H9 (cell line): ENCODE measurements around the gene ARPP21. TPM values are rescaled to one million over a fixed set of nuclear protein-coding genes. Genes with fewer than 3 reads are reported as not detected.

ENCODE experiments used
- DNase-seq: peaks from one replicate; pipeline ENCODE4 v3.0.0-alpha.2; 2017
- H2AFZ ChIP-seq: one replicate; pipeline ENCODE4 v1.6.1; 2013; ENCODE audit warnings: mild to moderate bottlenecking, low read length, control low read depth, moderate library complexity
- H2AK5ac ChIP-seq: 2 replicates; pipeline ENCODE4 v1.6.1; 2013; ENCODE audit warnings: low read length, control low read depth, mixed read lengths; ENCODE audit not compliant: insufficient read length
- H2BK120ac ChIP-seq: one replicate; pipeline ENCODE4 v1.6.1; 2013; ENCODE audit warnings: low read depth, mild to moderate bottlenecking, low read length, control low read depth, inconsistent platforms; ENCODE audit not compliant: poor library complexity, severe bottlenecking
- H2BK12ac ChIP-seq: 2 replicates; pipeline ENCODE4 v1.6.1; 2013; ENCODE audit warnings: low read length, control low read depth, mixed read lengths, low read depth; ENCODE audit not compliant: insufficient read length
- H2BK15ac ChIP-seq: 2 replicates; pipeline ENCODE4 v1.6.1; 2013; ENCODE audit warnings: low read depth, low read length, control low read depth
- H2BK20ac ChIP-seq: one replicate; pipeline ENCODE4 v1.6.1; 2013; ENCODE audit warnings: low read depth, mild to moderate bottlenecking, low read length, control low read depth, inconsistent platforms; ENCODE audit not compliant: poor library complexity, severe bottlenecking
- H2BK5ac ChIP-seq: 2 replicates; pipeline ENCODE4 v1.6.1; 2013; ENCODE audit warnings: low read length, control low read depth, mixed read lengths; ENCODE audit not compliant: insufficient read length
- H3K14ac ChIP-seq: 2 replicates; pipeline ENCODE4 v1.6.1; 2013; ENCODE audit warnings: low read length, control low read depth; ENCODE audit not compliant: insufficient read depth
- H3K18ac ChIP-seq: 2 replicates; pipeline ENCODE4 v1.6.1; 2013; ENCODE audit warnings: low read depth, mild to moderate bottlenecking, mixed read lengths, low read length, control low read depth; ENCODE audit not compliant: insufficient read length
- H3K23ac ChIP-seq: 2 replicates; pipeline ENCODE4 v1.6.1; 2013; ENCODE audit warnings: low read length, control low read depth, mixed read lengths, low read depth; ENCODE audit not compliant: insufficient read length
- H3K23me2 ChIP-seq: 2 replicates; pipeline ENCODE4 v1.6.1; 2013; ENCODE audit warnings: low read depth, mild to moderate bottlenecking, mixed read lengths, low read length, control low read depth; ENCODE audit not compliant: insufficient read length, poor library complexity, severe bottlenecking
- H3K27ac ChIP-seq: 2 replicates; pipeline ENCODE4 v1.5.1; 2013; ENCODE audit warnings: low read length, control low read depth, mixed read lengths, low read depth; ENCODE audit not compliant: insufficient read length
- H3K27me3 ChIP-seq: 2 replicates; pipeline ENCODE4 v1.6.1; 2013; ENCODE audit warnings: low read length, control low read depth, inconsistent platforms; ENCODE audit not compliant: insufficient read depth
- H3K4ac ChIP-seq: 2 replicates; pipeline ENCODE4 v1.6.1; 2013; ENCODE audit warnings: low read depth, mild to moderate bottlenecking, control low read depth, inconsistent platforms, low read length, moderate library complexity
- H3K4me1 ChIP-seq: 2 replicates; pipeline ENCODE4 v1.6.1; 2013; ENCODE audit warnings: low read length, control low read depth, inconsistent platforms; ENCODE audit not compliant: insufficient read depth
- H3K4me2 ChIP-seq: 2 replicates; pipeline ENCODE4 v1.6.1; 2013; ENCODE audit warnings: low read length, control low read depth, mixed read lengths; ENCODE audit not compliant: insufficient read length, insufficient read depth
- H3K56ac ChIP-seq: 2 replicates; pipeline ENCODE4 v1.6.1; 2013; ENCODE audit warnings: low read depth, mild to moderate bottlenecking, mixed read lengths, low read length, control low read depth; ENCODE audit not compliant: insufficient read length
- H3K79me1 ChIP-seq: 2 replicates; pipeline ENCODE4 v1.6.1; 2013; ENCODE audit warnings: low read depth, mild to moderate bottlenecking, moderate library complexity, low read length, control low read depth, inconsistent platforms; ENCODE audit not compliant: insufficient read depth, poor library complexity, severe bottlenecking
- H3K79me2 ChIP-seq: 2 replicates; pipeline ENCODE4 v1.6.1; 2013; ENCODE audit warnings: low read length, control low read depth, inconsistent platforms; ENCODE audit not compliant: insufficient read depth
- H3K9ac ChIP-seq: 2 replicates; pipeline ENCODE4 v1.6.1; 2013; ENCODE audit warnings: low read length, control low read depth, mixed read lengths; ENCODE audit not compliant: insufficient read length; ENCODE audit errors: extremely low read depth
- H3K9me3 ChIP-seq: one replicate; pipeline ENCODE4 v1.6.1; 2013; ENCODE audit warnings: low read depth, low read length, inconsistent platforms; ENCODE audit not compliant: control insufficient read depth
- H3T11ph ChIP-seq: one replicate; pipeline ENCODE4 v1.6.1; 2013; ENCODE audit warnings: mild to moderate bottlenecking, low read length, control low read depth, inconsistent platforms
- H4K20me1 ChIP-seq: one replicate; pipeline ENCODE4 v1.6.1; 2013; ENCODE audit not compliant: control insufficient read depth, insufficient read length, insufficient read depth
- H4K5ac ChIP-seq: 2 replicates; pipeline ENCODE4 v1.6.1; 2013; ENCODE audit warnings: low read depth, mild to moderate bottlenecking, mixed read lengths, low read length, control low read depth; ENCODE audit not compliant: insufficient read length
- H4K8ac ChIP-seq: replicated peaks from 2 replicates; pipeline ENCODE4 v1.6.1; 2013; ENCODE audit warnings: low read length, control low read depth, mixed read lengths, low read depth; ENCODE audit not compliant: insufficient read length
- H4K91ac ChIP-seq: 2 replicates; pipeline ENCODE4 v1.6.1; 2013; ENCODE audit warnings: low read depth, mild to moderate bottlenecking, moderate library complexity, mixed read lengths, low read length, control low read depth; ENCODE audit not compliant: insufficient read length
- H3K27ac Mint-ChIP-seq, 3 experiments: 2 replicates in 2 of 3; 3 replicates in 1 of 3; pipeline ENCODE4 v1.8.0; 2020 to 2021; ENCODE audit warnings: mixed read lengths in 3 of 3, mild to moderate bottlenecking in 1 of 3, moderate library complexity in 1 of 3
- H3K27me3 Mint-ChIP-seq: 2 replicates; pipeline ENCODE4 v1.8.0; 2021; ENCODE audit warnings: low read depth, mild to moderate bottlenecking, moderate library complexity, mixed read lengths
- H3K36me3 Mint-ChIP-seq, 3 experiments: 2 replicates in 2 of 3; 3 replicates in 1 of 3; pipeline ENCODE4 v1.8.0; 2020 to 2021; ENCODE audit warnings: low read depth in 3 of 3, mixed read lengths in 3 of 3; ENCODE audit not compliant: insufficient read depth in 1 of 3
- H3K4me1 Mint-ChIP-seq, 2 experiments: 2 replicates each; pipeline ENCODE4 v1.8.0; 2020; ENCODE audit warnings: mixed read lengths in 2 of 2
- H3K4me3 Mint-ChIP-seq, 2 experiments: 2 replicates in 1 of 2; 3 replicates in 1 of 2; pipeline ENCODE4 v1.8.0; 2020 to 2021; ENCODE audit warnings: mild to moderate bottlenecking in 2 of 2, mixed read lengths in 2 of 2, moderate library complexity in 1 of 2
- H3K9me3 Mint-ChIP-seq, 2 experiments: 2 replicates in 1 of 2; 3 replicates in 1 of 2; pipeline ENCODE4 v1.8.0; 2020; ENCODE audit warnings: mild to moderate bottlenecking in 2 of 2, mixed read lengths in 2 of 2, moderate library complexity in 1 of 2
- WGBS: extraction: QIAGEN DNeasy Blood & Tissue Kit; methylation state at CpG from one replicate; pipeline ENCODE4 v1.1.7; 2013; ENCODE audit warnings: missing lambda C conversion rate, low lambda C conversion rate, mixed read lengths; ENCODE audit not compliant: insufficient read length; ENCODE audit errors: extremely low coverage; 5-methylcytosine and 5-hydroxymethylcytosine counted together
- total RNA-seq: library from RNA; stranded (reverse); gene quantifications from 2 replicates; pipeline ENCODE4 v1.2.1, GENCODE V29; 2021
- TF ChIP-seq, protein P1 (sequence below): fragments of 200-600 bp; sonication (generic); conservative IDR thresholded peaks from 3 replicates; pipeline ENCODE4 v1.8.0; 2021; ENCODE audit warnings: antibody characterized with exemption, mild to moderate bottlenecking

ARPP21 gene
- total RNA-seq, 1 experiment from 2014 or later = not detected

DNA sequence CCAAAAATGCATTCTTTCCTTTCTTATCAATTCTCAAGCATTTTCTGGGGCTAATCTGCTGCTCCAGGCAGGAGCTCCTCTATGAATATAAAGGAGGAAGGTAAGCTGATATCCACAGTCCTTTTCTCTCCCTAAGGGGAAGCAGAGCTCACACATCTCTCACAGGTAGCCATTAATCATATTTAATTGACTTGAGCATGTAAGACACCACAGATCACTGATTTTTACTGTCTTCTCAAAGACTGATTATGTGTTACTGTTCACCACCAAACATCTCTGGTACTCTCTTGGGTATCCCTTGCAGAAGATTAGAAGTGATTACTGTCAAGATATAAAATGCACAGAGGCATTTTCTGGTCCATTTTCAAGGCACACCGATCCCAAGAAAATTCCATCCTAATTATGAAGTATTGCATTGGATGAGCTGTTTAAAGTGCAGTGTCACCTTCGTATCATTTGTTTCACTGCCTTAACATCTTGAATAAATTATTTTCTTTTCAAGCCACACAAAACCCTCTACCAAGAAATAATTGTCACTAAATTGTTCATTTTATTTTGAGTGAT lies 100.7 kb downstream of the ARPP21 start:
- Mint-ChIP-seq H3K27ac (peak overlapping the region in 1 of 3 experiments; percentile 80; a peak in 2 of 7 replicates), H3K4me1 (peaks cover 12 to 21% of the 10 kb centered on the region in 2 experiments), H3K9me3 (no peaks in the 10 kb centered on the region), H3K36me3 (no peaks in the 10 kb centered on the region), H3K27me3 (peaks cover 88% of the 10 kb centered on the region), H3K4me3 (no peak overlapping the region)
- H2BK15ac ChIP-seq = no peak overlapping the region
- H4K20me1 ChIP-seq = no peaks in the 10 kb centered on the region
- TF ChIP-seq, protein P1, sequence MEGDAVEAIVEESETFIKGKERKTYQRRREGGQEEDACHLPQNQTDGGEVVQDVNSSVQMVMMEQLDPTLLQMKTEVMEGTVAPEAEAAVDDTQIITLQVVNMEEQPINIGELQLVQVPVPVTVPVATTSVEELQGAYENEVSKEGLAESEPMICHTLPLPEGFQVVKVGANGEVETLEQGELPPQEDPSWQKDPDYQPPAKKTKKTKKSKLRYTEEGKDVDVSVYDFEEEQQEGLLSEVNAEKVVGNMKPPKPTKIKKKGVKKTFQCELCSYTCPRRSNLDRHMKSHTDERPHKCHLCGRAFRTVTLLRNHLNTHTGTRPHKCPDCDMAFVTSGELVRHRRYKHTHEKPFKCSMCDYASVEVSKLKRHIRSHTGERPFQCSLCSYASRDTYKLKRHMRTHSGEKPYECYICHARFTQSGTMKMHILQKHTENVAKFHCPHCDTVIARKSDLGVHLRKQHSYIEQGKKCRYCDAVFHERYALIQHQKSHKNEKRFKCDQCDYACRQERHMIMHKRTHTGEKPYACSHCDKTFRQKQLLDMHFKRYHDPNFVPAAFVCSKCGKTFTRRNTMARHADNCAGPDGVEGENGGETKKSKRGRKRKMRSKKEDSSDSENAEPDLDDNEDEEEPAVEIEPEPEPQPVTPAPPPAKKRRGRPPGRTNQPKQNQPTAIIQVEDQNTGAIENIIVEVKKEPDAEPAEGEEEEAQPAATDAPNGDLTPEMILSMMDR = no peak
- H3T11ph ChIP-seq = no peak overlapping the region
- H2AK5ac ChIP-seq = no peak overlapping the region
- H3K4me2 ChIP-seq = no peak overlapping the region
- H3K23me2 ChIP-seq = no peaks in the 10 kb centered on the region
- no peak overlapping the region for H3K14ac ChIP-seq
- H3K23ac ChIP-seq = no peak overlapping the region
- H3K9ac ChIP-seq = no peak overlapping the region
- no peak overlapping the region for H2AFZ ChIP-seq
- H3K4ac ChIP-seq = no peak overlapping the region
- H3K27ac ChIP-seq = no peak overlapping the region
- H2BK5ac ChIP-seq = no peak overlapping the region
- WGBS = no CpG with 5 or more reads among the region's 2 CpGs
- H4K5ac ChIP-seq = no peak overlapping the region
- H3K56ac ChIP-seq = no peak overlapping the region
- no peaks in the 10 kb centered on the region for H3K79me2 ChIP-seq
- H3K9me3 ChIP-seq = no peaks in the 10 kb centered on the region
- no peak overlapping the region for H2BK12ac ChIP-seq
- H4K91ac ChIP-seq = no peak overlapping the region
- no peak overlapping the region for H4K8ac ChIP-seq
- peaks cover 5% of the 10 kb centered on the region; the same call in 1 of the 2 replicates for H3K27me3 ChIP-seq
- H2BK20ac ChIP-seq = no peak overlapping the region
- no peak for DNase-seq
- no peaks in the 10 kb centered on the region; the same call in 1 of the 2 replicates for H3K4me1 ChIP-seq
- no peaks in the 10 kb centered on the region for H3K79me1 ChIP-seq
- peak overlapping the region; percentile 22 for H3K18ac ChIP-seq
- no peak overlapping the region for H2BK120ac ChIP-seq
